BE2C (cell line): ENCODE results near the gene ERMP1.
"Not testable (repeated sequence)": the region's sequence is repeated elsewhere in the genome, so short reads cannot be mapped to it uniquely, and the experiment has no call there.

Experiments used
- DNase-seq: peaks from one replicate; pipeline ENCODE4 v3.0.0-alpha.2; 2020
- H3K27me3 ChIP-seq: fragments of 250-450 bp; sonication (Bioruptor Pico); 2 replicates; pipeline ENCODE4 v1.5.1; 2020; ENCODE audit warnings: mild to moderate bottlenecking
- H3K36me3 ChIP-seq: fragments of 250-450 bp; sonication (Bioruptor Pico); 2 replicates; pipeline ENCODE4 v1.5.1; 2020; ENCODE audit warnings: mild to moderate bottlenecking
- H3K4me1 ChIP-seq: fragments of 250-450 bp; sonication (Bioruptor Pico); 2 replicates; pipeline ENCODE4 v1.5.1; 2020
- H3K4me3 ChIP-seq: 2 replicates; pipeline ENCODE4 v1.5.1; 2011; ENCODE audit warnings: low read depth, low read length
- H3K9me3 ChIP-seq: fragments of 250-450 bp; sonication (Bioruptor Pico); 2 replicates; pipeline ENCODE4 v1.5.1; 2020
- CTCF ChIP-seq: IDR thresholded peaks from 2 replicates; pipeline ENCODE4 v1.5.1; 2012; ENCODE audit warnings: mild to moderate bottlenecking, low read depth, low read length

Gene ERMP1

GRCh38 chr9:5811751-5812150, 21.2 kb downstream of the ERMP1 start:
- TF ChIP-seq CTCF, result no peak
- DNase-seq, result no peak
- Histone ChIP-seq H3K27me3 (no peaks in the 10 kb centered on the region), H3K4me1 (no peaks in the 10 kb centered on the region), H3K4me3 (no peak overlapping the region), H3K9me3 (no peaks in the 10 kb centered on the region), H3K36me3 (no peaks in the 10 kb centered on the region)

- 0 out of 2 replicates have a peak, but pooled peaks cover 3% of the 10 kb centered on the region for H3K4me1 ChIP-seq
- H3K27me3 ChIP-seq, result no peaks in the 10 kb centered on the region
- no peaks in the 10 kb centered on the region for H3K36me3 ChIP-seq
- DNase-seq, result no peak
- no peak for TF ChIP-seq CTCF
- no peak overlapping the region for H3K4me3 ChIP-seq
- H3K9me3 ChIP-seq, result no peaks in the 10 kb centered on the region
Measured at GRCh38 chr9:5805478-5805877, 27.4 kb downstream of the ERMP1 start.

GRCh38 chr9:5801739-5802113, 31.2 kb downstream of the ERMP1 start:
- Histone ChIP-seq H3K36me3 (no peaks in the 10 kb centered on the region), H3K4me3 (no peak overlapping the region), H3K4me1 (0 out of 2 replicates have a peak, but pooled peaks cover 3% of the 10 kb centered on the region), H3K27me3 (no peaks in the 10 kb centered on the region), H3K9me3 (no peaks in the 10 kb centered on the region)
- DNase-seq, result no peak
- TF ChIP-seq CTCF, result no peak

- H3K36me3 ChIP-seq, result no peaks in the 10 kb centered on the region
- H3K4me1 ChIP-seq, result 0 out of 2 replicates have a peak, but pooled peaks cover 3% of the 10 kb centered on the region
- H3K27me3 ChIP-seq, result no peaks in the 10 kb centered on the region
- no peaks in the 10 kb centered on the region for H3K9me3 ChIP-seq
- H3K4me3 ChIP-seq, result no peak overlapping the region
- DNase-seq, result no peak
- TF ChIP-seq CTCF, result no peak
Measured at GRCh38 chr9:5800969-5801738, 31.8 kb downstream of the ERMP1 start.

- H3K4me3 ChIP-seq, DNase-seq, H3K36me3 ChIP-seq, H3K27me3 ChIP-seq, H3K4me1 ChIP-seq, H3K9me3 ChIP-seq: not testable (repeated sequence)
Measured at GRCh38 chr9:5800378-5800777, 32.5 kb downstream of the ERMP1 start.

GRCh38 chr9:5799314-5799713, 33.6 kb downstream of the ERMP1 start:
- Histone ChIP-seq H3K9me3 (no peaks in the 10 kb centered on the region), H3K27me3 (no peaks in the 10 kb centered on the region), H3K4me3 (peak overlapping the region; percentile 31; the same call in 1 of the 2 replicates), H3K4me1 (0 out of 2 replicates have a peak, but pooled peaks cover 3% of the 10 kb centered on the region), H3K36me3 (no peaks in the 10 kb centered on the region)
- DNase-seq, result peak; percentile 21
- TF ChIP-seq CTCF, result peak; percentile 90
